Fibroblast of lung (primary cell): Measurements from ENCODE around the gene AGO3. TPM values are rescaled to one million over a fixed set of nuclear protein-coding genes. Genes with fewer than 3 reads are reported as not detected.

Source experiments
- DNase-seq, 2 donors: peaks; one replicate each; pipeline versions ENCODE4 v3.0.0 to v3.0.0-alpha.2; 2010; ENCODE audit warnings: low read depth in 2 of 2
- H2AFZ ChIP-seq: 2 replicates; pipeline ENCODE4 v1.5.1; 2012; ENCODE audit warnings: low read length, control low read depth, inconsistent platforms
- H3K27ac ChIP-seq: 2 replicates; pipeline ENCODE4 v1.5.1; 2011; ENCODE audit warnings: low read length, control low read depth; ENCODE audit not compliant: insufficient read depth
- H3K27me3 ChIP-seq: 2 replicates; pipeline ENCODE4 v1.5.1; 2011; ENCODE audit warnings: mild to moderate bottlenecking, low read length; ENCODE audit not compliant: control insufficient read depth, insufficient read depth
- H3K36me3 ChIP-seq: 2 replicates; pipeline ENCODE4 v1.5.1; 2011; ENCODE audit warnings: low read length; ENCODE audit not compliant: control insufficient read depth, insufficient read depth
- H3K4me1 ChIP-seq: 2 replicates; pipeline ENCODE4 v1.5.1; 2011; ENCODE audit warnings: low read length; ENCODE audit not compliant: control insufficient read depth, insufficient read depth; ENCODE audit errors: extremely low read depth
- H3K4me2 ChIP-seq: 2 replicates; pipeline ENCODE4 v1.5.1; 2011; ENCODE audit warnings: low read length, control low read depth; ENCODE audit not compliant: insufficient read depth; ENCODE audit errors: extremely low read depth
- H3K4me3 ChIP-seq, 4 experiments: fragments of 200-600 bp in 1 of 4; sonication (generic) in 1 of 4; replicated peaks in 1 of 4; 2 replicates each; pipeline ENCODE4 v1.5.1; 2011 to 2016; ENCODE audit warnings: low read length in 4 of 4, low read depth in 3 of 4, mild to moderate bottlenecking in 3 of 4, control low read depth in 2 of 4, inconsistent platforms in 1 of 4, mixed read lengths in 1 of 4; ENCODE audit not compliant: insufficient read depth in 1 of 4; ENCODE audit errors: control extremely low read depth in 1 of 4
- H3K79me2 ChIP-seq: 2 replicates; pipeline ENCODE4 v1.5.1; 2012; ENCODE audit warnings: mild to moderate bottlenecking, low read length, inconsistent platforms; ENCODE audit not compliant: control insufficient read depth, insufficient read depth
- H3K9ac ChIP-seq: 2 replicates; pipeline ENCODE4 v1.5.1; 2011; ENCODE audit warnings: mild to moderate bottlenecking, low read length, control low read depth; ENCODE audit not compliant: insufficient read depth
- H3K9me3 ChIP-seq: 2 replicates; pipeline ENCODE4 v1.5.1; 2012; ENCODE audit warnings: low read depth, low read length; ENCODE audit not compliant: control insufficient read depth, insufficient read depth
- H4K20me1 ChIP-seq: 2 replicates; pipeline ENCODE4 v1.5.1; 2011; ENCODE audit warnings: low read length; ENCODE audit not compliant: control insufficient read depth, insufficient read depth; ENCODE audit errors: extremely low read depth
- CTCF ChIP-seq, 2 donors: IDR thresholded peaks in 1 of 2; conservative IDR thresholded peaks in 1 of 2; 1 replicate in 1 of 2; 2 replicates in 1 of 2; pipeline ENCODE4 v1.5.1; 2011 to 2012; ENCODE audit warnings: low read length in 2 of 2, control low read depth in 1 of 2, inconsistent platforms in 1 of 2, low read depth in 1 of 2, mild to moderate bottlenecking in 1 of 2
- EZH2 ChIP-seq: IDR thresholded peaks from 2 replicates; pipeline ENCODE4 v1.5.1; 2012; ENCODE audit warnings: low read length, control low read depth, mild to moderate bottlenecking; ENCODE audit errors: missing control alignments
- polyA plus RNA-seq, 2 donors: library from polyadenylated mRNA; depleted of rRNA in 1 of 2; stranded (reverse) in 1 of 2; unstranded in 1 of 2; fragments of >200 nt; gene quantifications; 2 replicates each; pipeline ENCODE4 v1.2.1, GENCODE V29; 2011 to 2012; ENCODE audit warnings: missing spikeins in 1 of 2
- total RNA-seq: library from RNA; depleted of rRNA; stranded (reverse); fragments of >200 nt; gene quantifications from 2 replicates; pipeline ENCODE4 v1.2.1, GENCODE V29; 2014

AGO3 gene
- total and polyA plus RNA-seq, 2 donors (not counting 1 experiment from before 2014, with no cell fraction given) = 12.9 to 19.6 TPM

GRCh38 chr1:36085686-36086526 is 155.0 kb downstream of the AGO3 start:
- Histone ChIP-seq H3K36me3 (no peaks in the 10 kb centered on the region), H3K4me2 (no peak overlapping the region), H3K4me1 (peaks cover 8% of the 10 kb centered on the region), H3K27ac (no peak overlapping the region), H3K4me3 (no peak overlapping the region), H2AFZ (no peak overlapping the region), H3K9ac (no peak overlapping the region), H3K79me2 (peaks cover 19% of the 10 kb centered on the region), H4K20me1 (no peaks in the 10 kb centered on the region), H3K9me3 (no peaks in the 10 kb centered on the region), H3K27me3 (no peaks in the 10 kb centered on the region)
- TF ChIP-seq EZH2 (no peak), CTCF (conservative IDR thresholded peaks at IDR 0.05 in 1 of 2, IDR thresholded peaks at IDR 0.05 in 1 of 2; ENCODE audit: low read depth in 1 of 2, low read length in 2 of 2) (no peak)
- no peak for DNase-seq

GRCh38 chr1:36086529-36087232 is 155.8 kb downstream of the AGO3 start:
- no peak overlapping the region for H3K4me3 ChIP-seq
- no peak overlapping the region for H3K4me2 ChIP-seq
- no peaks in the 10 kb centered on the region for H3K9me3 ChIP-seq
- TF ChIP-seq EZH2 (no peak), CTCF (conservative IDR thresholded peaks at IDR 0.05 in 1 of 2, IDR thresholded peaks at IDR 0.05 in 1 of 2; ENCODE audit: low read depth in 1 of 2, low read length in 2 of 2) (no peak)
- no peak overlapping the region for H3K9ac ChIP-seq
- H3K27me3 ChIP-seq = no peaks in the 10 kb centered on the region
- H3K79me2 ChIP-seq = peaks cover 23% of the 10 kb centered on the region
- H3K36me3 ChIP-seq = peaks cover under 1% of the 10 kb centered on the region
- H2AFZ ChIP-seq = no peak overlapping the region
- H3K4me1 ChIP-seq = peaks cover 8% of the 10 kb centered on the region
- H4K20me1 ChIP-seq = no peaks in the 10 kb centered on the region
- H3K27ac ChIP-seq = no peak overlapping the region
- no peak for DNase-seq
